Measurements from ENCODE around the gene TRIM61. TPM values are rescaled to one million over a fixed set of nuclear protein-coding genes. Genes with fewer than 3 reads are reported as not detected.

TRIM61 gene
- total RNA-seq, 1 donor = 4.7 TPM

DNA sequence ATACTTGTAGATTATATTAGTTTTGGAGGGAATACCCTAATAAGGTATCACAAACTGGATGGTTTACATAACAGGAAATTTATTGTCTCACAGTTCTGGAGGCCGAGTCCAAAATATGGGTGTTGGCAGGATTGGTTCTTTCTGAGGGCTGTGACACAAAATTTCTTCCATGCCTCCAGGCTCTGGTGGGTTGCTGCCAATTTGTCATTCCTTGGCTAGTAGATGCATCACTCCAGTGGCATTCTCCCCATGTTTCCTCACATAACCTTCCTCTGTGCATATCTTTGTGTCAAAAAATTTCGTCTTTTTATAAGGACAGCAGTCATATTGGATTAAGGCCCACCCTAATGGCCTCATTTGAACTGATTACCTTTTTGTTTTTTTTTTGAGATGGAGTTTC lies 51.2 kb downstream of the TRIM61 start:
- Histone ChIP-seq H3K9me3 (ENCODE audit: low read depth, low read length) (no peaks in the 10 kb centered on the region), H3K4me1 (ENCODE audit: insufficient read depth, low read length) (no peaks in the 10 kb centered on the region), H3K27ac (ENCODE audit: low read depth, low read length) (no peak overlapping the region), H2AFZ (ENCODE audit: low read length) (no peak overlapping the region), H3K36me3 (ENCODE audit: insufficient read depth, low read length) (no peaks in the 10 kb centered on the region), H3K4me2 (ENCODE audit: insufficient read depth, low read length) (no peak overlapping the region), H3K4me3 (ENCODE audit: insufficient read depth, low read length) (no peak overlapping the region), H4K20me1 (ENCODE audit: insufficient read depth, low read length) (no peaks in the 10 kb centered on the region), H3K27me3 (ENCODE audit: insufficient read depth, low read length) (no peaks in the 10 kb centered on the region), H3K79me2 (ENCODE audit: insufficient read depth, low read length) (no peaks in the 10 kb centered on the region)
- TF ChIP-seq, protein P1, sequence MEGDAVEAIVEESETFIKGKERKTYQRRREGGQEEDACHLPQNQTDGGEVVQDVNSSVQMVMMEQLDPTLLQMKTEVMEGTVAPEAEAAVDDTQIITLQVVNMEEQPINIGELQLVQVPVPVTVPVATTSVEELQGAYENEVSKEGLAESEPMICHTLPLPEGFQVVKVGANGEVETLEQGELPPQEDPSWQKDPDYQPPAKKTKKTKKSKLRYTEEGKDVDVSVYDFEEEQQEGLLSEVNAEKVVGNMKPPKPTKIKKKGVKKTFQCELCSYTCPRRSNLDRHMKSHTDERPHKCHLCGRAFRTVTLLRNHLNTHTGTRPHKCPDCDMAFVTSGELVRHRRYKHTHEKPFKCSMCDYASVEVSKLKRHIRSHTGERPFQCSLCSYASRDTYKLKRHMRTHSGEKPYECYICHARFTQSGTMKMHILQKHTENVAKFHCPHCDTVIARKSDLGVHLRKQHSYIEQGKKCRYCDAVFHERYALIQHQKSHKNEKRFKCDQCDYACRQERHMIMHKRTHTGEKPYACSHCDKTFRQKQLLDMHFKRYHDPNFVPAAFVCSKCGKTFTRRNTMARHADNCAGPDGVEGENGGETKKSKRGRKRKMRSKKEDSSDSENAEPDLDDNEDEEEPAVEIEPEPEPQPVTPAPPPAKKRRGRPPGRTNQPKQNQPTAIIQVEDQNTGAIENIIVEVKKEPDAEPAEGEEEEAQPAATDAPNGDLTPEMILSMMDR (IDR thresholded peaks at IDR 0.05; ENCODE audit: extremely low read depth, low read depth, low read length) = no peak
- no peak for DNase-seq (ENCODE audit: insufficient read length, low spot score, missing footprints)

DNA sequence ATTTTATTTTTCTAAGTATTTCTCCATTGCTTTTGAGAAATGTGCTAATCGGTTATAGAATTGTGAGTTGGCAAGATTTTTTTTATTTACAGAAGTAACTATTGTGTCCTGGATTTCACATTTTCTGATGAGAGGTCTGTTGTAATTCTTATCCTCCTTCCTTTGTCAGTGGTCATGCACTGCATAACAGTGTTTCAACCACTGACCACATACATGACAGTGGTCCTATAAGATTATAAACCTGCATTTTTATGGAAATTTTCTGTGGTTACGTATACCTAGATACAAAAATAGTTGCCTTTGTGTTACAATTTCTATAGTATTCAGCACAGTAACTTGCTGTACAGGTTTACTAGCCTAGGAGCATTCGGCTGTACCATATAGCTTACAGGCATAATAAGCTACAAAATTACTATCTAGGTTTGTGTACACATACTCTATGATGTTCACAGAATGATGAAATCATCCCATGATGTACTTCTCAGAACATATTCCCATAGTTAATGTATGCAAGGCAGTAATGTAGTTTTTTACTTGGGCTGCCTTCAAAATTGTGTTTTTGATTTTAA lies 52.7 kb downstream of the TRIM61 start:
- Histone ChIP-seq H3K9me3 (ENCODE audit: low read depth, low read length) (no peaks in the 10 kb centered on the region), H3K27me3 (ENCODE audit: insufficient read depth, low read length) (no peaks in the 10 kb centered on the region), H4K20me1 (ENCODE audit: insufficient read depth, low read length) (no peaks in the 10 kb centered on the region), H3K4me1 (ENCODE audit: insufficient read depth, low read length) (no peaks in the 10 kb centered on the region), H3K79me2 (ENCODE audit: insufficient read depth, low read length) (no peaks in the 10 kb centered on the region), H3K4me3 (ENCODE audit: insufficient read depth, low read length) (no peak overlapping the region), H3K36me3 (ENCODE audit: insufficient read depth, low read length) (no peaks in the 10 kb centered on the region), H3K27ac (ENCODE audit: low read depth, low read length) (no peak overlapping the region), H2AFZ (ENCODE audit: low read length) (no peak overlapping the region), H3K4me2 (ENCODE audit: insufficient read depth, low read length) (no peak overlapping the region)
- DNase-seq (ENCODE audit: insufficient read length, low spot score, missing footprints) = no peak
- TF ChIP-seq, protein P1 (IDR thresholded peaks at IDR 0.05; ENCODE audit: extremely low read depth, low read depth, low read length) = no peak

DNA sequence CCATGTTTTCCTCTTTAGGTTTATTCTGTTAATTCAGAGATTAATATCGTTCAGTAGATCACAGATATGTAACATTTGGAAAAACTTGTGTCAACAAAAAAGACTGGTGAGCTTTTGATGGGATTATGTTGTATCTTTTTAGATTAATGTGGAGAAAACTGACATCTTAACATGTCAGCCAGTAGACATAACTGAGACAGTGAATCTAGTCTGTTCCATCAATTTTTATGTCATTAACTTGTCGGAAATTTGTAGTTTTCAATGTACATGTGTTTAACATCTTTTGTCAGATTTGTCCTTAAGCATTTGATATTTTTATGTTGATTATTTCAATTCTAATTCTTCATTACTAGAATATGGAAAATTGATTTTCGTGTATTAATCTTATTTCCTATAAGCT lies 58.5 kb downstream of the TRIM61 start:
- TF ChIP-seq, protein P1 (IDR thresholded peaks at IDR 0.05; ENCODE audit: extremely low read depth, low read depth, low read length) = no peak
- Histone ChIP-seq H2AFZ (ENCODE audit: low read length) (no peak overlapping the region), H3K9me3 (ENCODE audit: low read depth, low read length) (no peaks in the 10 kb centered on the region), H3K4me3 (ENCODE audit: insufficient read depth, low read length) (no peak overlapping the region), H3K79me2 (ENCODE audit: insufficient read depth, low read length) (no peaks in the 10 kb centered on the region), H3K27ac (ENCODE audit: low read depth, low read length) (no peak overlapping the region), H3K27me3 (ENCODE audit: insufficient read depth, low read length) (no peaks in the 10 kb centered on the region), H3K36me3 (ENCODE audit: insufficient read depth, low read length) (no peaks in the 10 kb centered on the region), H3K4me1 (ENCODE audit: insufficient read depth, low read length) (no peaks in the 10 kb centered on the region), H3K4me2 (ENCODE audit: insufficient read depth, low read length) (no peak overlapping the region), H4K20me1 (ENCODE audit: insufficient read depth, low read length) (no peaks in the 10 kb centered on the region)
- DNase-seq (ENCODE audit: insufficient read length, low spot score, missing footprints) = no peak

Small RNAs within 50 kb of the gene (small RNA-seq; reads per million reads assigned to genes)
- not detected for gene AC106872.12

Other genes with a start within 250 kb of the TRIM61 start
- not detected in 2 replicates for gene SMIM31, start 223.5 kb downstream of the TRIM61 start, total RNA-seq
- 0.29 TPM in 1 of 2 replicates, not detected in the other for gene APELA, start 100.5 kb downstream of the TRIM61 start, total RNA-seq
- gene TRIM60, start 54.3 kb upstream of the TRIM61 start, total RNA-seq = not detected in 2 replicates
- gene TRIM75, start 76.2 kb upstream of the TRIM61 start, total RNA-seq = not detected in 2 replicates
- 17.4 and 18.3 TPM in 2 replicates for gene TMEM192, start 135.2 kb upstream of the TRIM61 start, total RNA-seq
- 11.8 and 13.4 TPM in 2 replicates for gene KLHL2, start 229.9 kb upstream of the TRIM61 start, total RNA-seq

Data from osteoblast (primary cell).